DND-41 (cell line): ENCODE data around the gene DYDC1.
"Not testable (repeated sequence)": the region's sequence is repeated elsewhere in the genome, so short reads cannot be mapped to it uniquely, and the experiment has no call there.

ENCODE experiments used
- ATAC-seq: fragments of 200-7000 bp; cut with Tn5 transposase; 3 replicates; pipeline ENCODE4 v1.9.1; 2021; ENCODE audit warnings: low read depth; ENCODE audit not compliant: insufficient read depth
- DNase-seq: peaks from one replicate; pipeline ENCODE4 v3.0.0-alpha.2; 2020
- H2AFZ ChIP-seq: 2 replicates; pipeline ENCODE4 v1.6.0; 2012; ENCODE audit warnings: low read depth, low read length
- H3K27ac ChIP-seq: 2 replicates; pipeline ENCODE4 v1.5.1; 2012; ENCODE audit warnings: low read length, inconsistent platforms
- H3K27me3 ChIP-seq: fragments of 200-600 bp; sonication (generic); 2 replicates; pipeline ENCODE4 v1.6.0; 2012; ENCODE audit warnings: low read length, mild to moderate bottlenecking, inconsistent platforms; ENCODE audit not compliant: insufficient read depth, poor library complexity
- H3K36me3 ChIP-seq: 2 replicates; pipeline ENCODE4 v1.5.1; 2012; ENCODE audit warnings: low read length, inconsistent platforms; ENCODE audit not compliant: insufficient read depth
- H3K4me1 ChIP-seq: 2 replicates; pipeline ENCODE4 v1.5.1; 2012; ENCODE audit warnings: mild to moderate bottlenecking, low read length; ENCODE audit not compliant: insufficient read depth
- H3K4me2 ChIP-seq: 2 replicates; pipeline ENCODE4 v1.6.0; 2012; ENCODE audit warnings: mild to moderate bottlenecking, moderate library complexity, low read length, inconsistent platforms; ENCODE audit not compliant: insufficient read depth
- H3K4me3 ChIP-seq, 2 experiments: fragments of 200-600 bp in 1 of 2; shearing (Covaris generic) in 1 of 2; 2 replicates each; pipeline ENCODE4 v1.5.1; 2012 to 2016; ENCODE audit warnings: inconsistent platforms in 2 of 2, low read length in 2 of 2, mild to moderate bottlenecking in 2 of 2, low read depth in 1 of 2, moderate library complexity in 1 of 2
- H3K79me2 ChIP-seq: 2 replicates; pipeline ENCODE4 v1.6.0; 2012; ENCODE audit warnings: low read length, inconsistent platforms; ENCODE audit not compliant: insufficient read depth
- H3K9ac ChIP-seq: 2 replicates; pipeline ENCODE4 v1.6.0; 2012; ENCODE audit warnings: low read depth, mild to moderate bottlenecking, inconsistent platforms, low read length, moderate library complexity
- H3K9me3 ChIP-seq: 2 replicates; pipeline ENCODE4 v1.5.1; 2012; ENCODE audit warnings: low read length, moderate library complexity, mild to moderate bottlenecking, inconsistent platforms; ENCODE audit not compliant: insufficient read depth, severe bottlenecking
- H4K20me1 ChIP-seq: 2 replicates; pipeline ENCODE4 v1.6.0; 2012; ENCODE audit warnings: low read length; ENCODE audit not compliant: insufficient read depth
- CTCF ChIP-seq: IDR thresholded peaks from 2 replicates; pipeline ENCODE4 v1.5.1; 2012; ENCODE audit warnings: borderline replicate concordance, low read length, moderate library complexity, mild to moderate bottlenecking; ENCODE audit not compliant: poor library complexity, severe bottlenecking; ENCODE audit errors: extremely low read depth
- EZH2 ChIP-seq: IDR thresholded peaks from 3 replicates; pipeline ENCODE4 v1.6.1; 2012; ENCODE audit warnings: borderline replicate concordance, low read depth, mild to moderate bottlenecking, moderate library complexity, low read length, inconsistent platforms; ENCODE audit not compliant: severe bottlenecking

DYDC1 gene

GRCh38 chr10:80359644-80360043, 3.1 kb upstream of the DYDC1 start:
- Histone ChIP-seq H3K9me3 (no peaks in the 10 kb centered on the region), H3K4me3 (no peak overlapping the region), H4K20me1 (no peaks in the 10 kb centered on the region), H3K4me1 (no peaks in the 10 kb centered on the region), H3K4me2 (no peak overlapping the region), H3K27ac (no peak overlapping the region), H2AFZ (no peak overlapping the region), H3K79me2 (no peaks in the 10 kb centered on the region), H3K9ac (no peak overlapping the region), H3K27me3 (peaks cover 4% of the 10 kb centered on the region), H3K36me3 (no peaks in the 10 kb centered on the region)
- DNase-seq (no peak), ATAC-seq (no peak)
- TF ChIP-seq CTCF, result no peak
- no peak for TF ChIP-seq EZH2

GRCh38 chr10:80358925-80359324, 2.4 kb upstream of the DYDC1 start:
- H3K79me2 ChIP-seq, H4K20me1 ChIP-seq, H3K4me2 ChIP-seq, H3K4me3 ChIP-seq, H3K36me3 ChIP-seq, H3K27me3 ChIP-seq, H2AFZ ChIP-seq, H3K4me1 ChIP-seq, H3K9ac ChIP-seq, H3K9me3 ChIP-seq, H3K27ac ChIP-seq, ATAC-seq: not testable (repeated sequence)
- DNase-seq, result peak; percentile 12

- H2AFZ ChIP-seq, result no peak overlapping the region
These were observed 1.2 kb upstream of the DYDC1 start for GRCh38 chr10:80357851-80358125.

More at GRCh38 chr10:80357851-80358125, 1.2 kb upstream of the DYDC1 start:
- Histone ChIP-seq H3K79me2 (no peaks in the 10 kb centered on the region), H4K20me1 (no peaks in the 10 kb centered on the region), H3K4me3 (no peak overlapping the region), H3K27ac (no peak overlapping the region), H3K27me3 (peaks cover 4% of the 10 kb centered on the region), H3K9me3 (no peaks in the 10 kb centered on the region), H3K4me1 (no peaks in the 10 kb centered on the region), H3K36me3 (no peaks in the 10 kb centered on the region), H3K4me2 (no peak overlapping the region), H3K9ac (no peak overlapping the region)
- DNase-seq, result no peak
- ATAC-seq, result no peak
- TF ChIP-seq CTCF (no peak), EZH2 (no peak)
